ENCODE data around the gene FEN1. TPM values are rescaled to one million over a fixed set of nuclear protein-coding genes. Genes with fewer than 3 reads are reported as not detected.

FEN1 gene
- total and polyA plus RNA-seq, 2 of the 8 experiments (the other 6 are each of a cell fraction or from before 2014, with no cell fraction given), result 52.6 to 86.1 TPM

GRCh38 chr11:61749591-61750217 lies 43.0 kb upstream of the FEN1 start:
- peak overlapping the region; percentile 12 for H2BK120ac ChIP-seq (replicated peaks; ENCODE audit: low read depth, low read length)
- peak overlapping the region; percentile 88 for H3K18ac ChIP-seq (ENCODE audit: extremely low read depth, low read length)
- no peaks in the 10 kb centered on the region for H3K79me2 ChIP-seq (ENCODE audit: control insufficient read depth in 1 of 2, insufficient read depth in 2 of 2, low read length in 2 of 2)
- ChIA-PET CTCF (ENCODE audit: partially characterized antibody) (interaction anchor here (0.7 to 9.2 kb wide), 23 partner anchors 9 to 332 kb away, joined by 3 to 168 read pairs (median 4); partner anchors contain the start of genes FEN1 and TMEM258), POLR2A (ENCODE audit: partially characterized antibody) (interaction anchor here (1.0 to 8.9 kb wide), 6 partner anchors 10 to 50 kb away, joined by 3 to 87 read pairs (median 3); partner anchors contain the start of genes FEN1 and TMEM258)
- H4K5ac ChIP-seq (ENCODE audit: insufficient read length, low read depth, low read length), result no peak overlapping the region
- no peak overlapping the region for H2AK5ac ChIP-seq (ENCODE audit: low read depth, low read length)
- H3K4me1 ChIP-seq (replicated peaks in 1 of 4; ENCODE audit: control insufficient read depth in 3 of 4, insufficient read depth in 4 of 4, low read length in 3 of 4), result peaks cover 6 to 29% (median 13%) of the 10 kb centered on the region in 4 experiments
- peak overlapping the region in 1 of 4 experiments; percentile 15; a peak in 1 of 8 replicates for H3K4me3 ChIP-seq (ENCODE audit: extremely low read depth in 1 of 4, insufficient read depth in 2 of 4, low read depth in 3 of 4, low read length in 4 of 4)
- no peak for FAIRE-seq
- peak overlapping the region; percentile 62 for H4K91ac ChIP-seq (replicated peaks; ENCODE audit: insufficient read length, low read length)
- WGBS, 2 experiments (ENCODE audit: extremely low coverage in 1 of 2, insufficient coverage in 1 of 2, insufficient read length in 1 of 2, insufficient replicate concordance in 2 of 2, low coverage in 1 of 2, low lambda C conversion rate in 2 of 2, missing lambda C conversion rate in 1 of 2), result 55% methylated on average over 19 of the region's 21 CpGs; no CpG with 5 or more reads in 1 of the 2 experiments
- H3K4me2 ChIP-seq (ENCODE audit: insufficient read depth in 1 of 2, low read depth in 2 of 2, low read length in 2 of 2), result peak overlapping the region; percentile 37 to 46
- H3K27me3 ChIP-seq (replicated peaks in 1 of 4; ENCODE audit: control insufficient read depth in 3 of 4, extremely low read depth in 1 of 4, insufficient read depth in 3 of 4, low read length in 3 of 4), result peaks cover 4 to 21% (median 16%) of the 10 kb centered on the region in 4 experiments
- H2BK5ac ChIP-seq (ENCODE audit: low read depth, low read length), result peak overlapping the region; percentile 71; the same call in 1 of the 2 replicates
- H3K36me3 ChIP-seq (ENCODE audit: control insufficient read depth in 2 of 4, insufficient read depth in 4 of 4, low read length in 3 of 4), result no peaks in the 10 kb centered on the region
- no peak overlapping the region for H3K23ac ChIP-seq (ENCODE audit: insufficient read length)
- no peak overlapping the region; the same call in 1 of the 2 replicates for H2BK15ac ChIP-seq (ENCODE audit: low read length)
- peak overlapping the region; percentile 44 for H3K4ac ChIP-seq (replicated peaks; ENCODE audit: insufficient read length, low read depth, low read length)
- no peak overlapping the region for H3K14ac ChIP-seq (ENCODE audit: insufficient read length)
- peak overlapping the region; percentile 97; the same call in 1 of the 2 replicates for H2BK20ac ChIP-seq (ENCODE audit: low read length)
- no peak for DNase-seq (ENCODE audit: low read depth in 1 of 2, low spot score in 2 of 2)
- no peaks in the 10 kb centered on the region for H3K79me1 ChIP-seq (ENCODE audit: low read depth, low read length)
- no peak overlapping the region for H3K9ac ChIP-seq (replicated peaks in 1 of 4; ENCODE audit: extremely low read depth in 1 of 4, low read depth in 3 of 4, low read length in 3 of 4)
- no peaks in the 10 kb centered on the region for H4K20me1 ChIP-seq (replicated peaks in 1 of 2; ENCODE audit: control insufficient read depth in 1 of 2, insufficient read depth in 2 of 2, low read length in 2 of 2)
- H4K8ac ChIP-seq (ENCODE audit: extremely low read depth, insufficient read depth, low read length), result 0 out of 2 replicates have a peak overlapping the region, but pooled peaks have one; percentile 15
- no peaks in the 10 kb centered on the region; the same call in 1 of the 2 replicates for H3K23me2 ChIP-seq (ENCODE audit: low read depth, low read length)
- peak overlapping the region; percentile 98; the same call in 1 of the 2 replicates for H2BK12ac ChIP-seq (ENCODE audit: low read depth, low read length)
- H3K9me3 ChIP-seq (ENCODE audit: insufficient read depth in 2 of 2, low read depth in 1 of 2, low read length in 1 of 2), result no peaks in the 10 kb centered on the region
- H3K56ac ChIP-seq (replicated peaks; ENCODE audit: insufficient read length, low read depth, low read length), result no peak overlapping the region
- no peak overlapping the region for H2AFZ ChIP-seq (ENCODE audit: low read length)
- TF ChIP-seq EGR1 (IDR thresholded peaks at IDR 0.05; ENCODE audit: borderline replicate concordance, low read depth, low read length) (peak; percentile 53; the same call in 1 of the 2 replicates), MAX (IDR thresholded peaks at IDR 0.05) (peak; percentile 45; the same call in 1 of the 2 replicates), CBX5 (IDR thresholded peaks at IDR 0.05; ENCODE audit: low read depth, low read length) (no peak)
- H3K27ac ChIP-seq (ENCODE audit: low read depth, low read length), result no peak overlapping the region
